GM12874 (cell line): ENCODE results near the gene SVOP.

Experiments
- TF ChIP-seq, protein P1 (sequence below): IDR thresholded peaks from 2 replicates; pipeline ENCODE4 v1.5.1; 2011; ENCODE audit warnings: low read depth, mild to moderate bottlenecking, control low read depth, low read length, moderate library complexity; ENCODE audit not compliant: insufficient read depth

The SVOP gene

DNA sequence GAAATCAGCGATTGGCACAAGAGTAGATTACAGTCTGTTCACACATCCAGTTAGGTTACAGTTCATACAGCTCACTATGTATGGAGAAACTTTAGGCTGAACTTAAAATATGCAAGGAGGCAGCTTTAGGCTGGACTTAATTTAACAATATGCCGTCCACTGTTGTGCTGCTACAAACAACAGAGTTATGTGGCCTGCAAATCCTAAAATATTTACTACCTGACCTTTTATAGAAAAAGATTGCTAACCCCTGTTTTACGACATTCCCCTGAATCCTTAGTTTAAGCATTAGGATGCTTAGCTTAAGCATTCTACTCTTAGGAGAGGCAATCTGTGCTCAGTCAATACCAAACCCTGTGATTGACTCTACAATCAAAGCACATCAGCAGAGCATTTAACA is 90.1 kb downstream of the SVOP start:
- TF ChIP-seq, protein P1, sequence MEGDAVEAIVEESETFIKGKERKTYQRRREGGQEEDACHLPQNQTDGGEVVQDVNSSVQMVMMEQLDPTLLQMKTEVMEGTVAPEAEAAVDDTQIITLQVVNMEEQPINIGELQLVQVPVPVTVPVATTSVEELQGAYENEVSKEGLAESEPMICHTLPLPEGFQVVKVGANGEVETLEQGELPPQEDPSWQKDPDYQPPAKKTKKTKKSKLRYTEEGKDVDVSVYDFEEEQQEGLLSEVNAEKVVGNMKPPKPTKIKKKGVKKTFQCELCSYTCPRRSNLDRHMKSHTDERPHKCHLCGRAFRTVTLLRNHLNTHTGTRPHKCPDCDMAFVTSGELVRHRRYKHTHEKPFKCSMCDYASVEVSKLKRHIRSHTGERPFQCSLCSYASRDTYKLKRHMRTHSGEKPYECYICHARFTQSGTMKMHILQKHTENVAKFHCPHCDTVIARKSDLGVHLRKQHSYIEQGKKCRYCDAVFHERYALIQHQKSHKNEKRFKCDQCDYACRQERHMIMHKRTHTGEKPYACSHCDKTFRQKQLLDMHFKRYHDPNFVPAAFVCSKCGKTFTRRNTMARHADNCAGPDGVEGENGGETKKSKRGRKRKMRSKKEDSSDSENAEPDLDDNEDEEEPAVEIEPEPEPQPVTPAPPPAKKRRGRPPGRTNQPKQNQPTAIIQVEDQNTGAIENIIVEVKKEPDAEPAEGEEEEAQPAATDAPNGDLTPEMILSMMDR = no peak

- TF ChIP-seq, protein P1 = no peak
Measured at GRCh38 chr12:108930155-108930554, 90.7 kb downstream of the SVOP start.

DNA sequence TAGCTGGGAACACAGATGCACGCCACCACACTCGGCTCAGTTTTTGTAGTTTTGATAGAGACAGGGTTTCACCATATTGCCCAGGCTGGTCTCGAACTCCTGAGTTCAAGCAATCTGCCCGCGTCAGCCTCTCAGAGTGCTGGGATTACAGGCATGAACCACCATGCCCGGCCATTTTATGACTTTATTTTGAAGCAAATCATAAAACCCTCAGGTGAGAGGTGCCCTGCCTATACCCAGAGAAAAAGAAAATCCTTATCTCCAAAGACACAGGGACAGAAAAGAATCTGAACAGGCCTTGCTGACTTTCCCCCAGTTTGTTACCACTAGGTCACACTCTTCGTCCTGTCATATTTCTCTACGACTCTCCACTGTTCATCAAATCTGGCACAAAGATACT is 92.2 kb downstream of the SVOP start:
- TF ChIP-seq, protein P1 = no peak

GRCh38 chr12:108922918-108923317 is 98.0 kb downstream of the SVOP start:
- TF ChIP-seq, protein P1 = no peak

GRCh38 chr12:108921946-108922345 is 98.9 kb downstream of the SVOP start:
- TF ChIP-seq, protein P1 = no peak

DNA sequence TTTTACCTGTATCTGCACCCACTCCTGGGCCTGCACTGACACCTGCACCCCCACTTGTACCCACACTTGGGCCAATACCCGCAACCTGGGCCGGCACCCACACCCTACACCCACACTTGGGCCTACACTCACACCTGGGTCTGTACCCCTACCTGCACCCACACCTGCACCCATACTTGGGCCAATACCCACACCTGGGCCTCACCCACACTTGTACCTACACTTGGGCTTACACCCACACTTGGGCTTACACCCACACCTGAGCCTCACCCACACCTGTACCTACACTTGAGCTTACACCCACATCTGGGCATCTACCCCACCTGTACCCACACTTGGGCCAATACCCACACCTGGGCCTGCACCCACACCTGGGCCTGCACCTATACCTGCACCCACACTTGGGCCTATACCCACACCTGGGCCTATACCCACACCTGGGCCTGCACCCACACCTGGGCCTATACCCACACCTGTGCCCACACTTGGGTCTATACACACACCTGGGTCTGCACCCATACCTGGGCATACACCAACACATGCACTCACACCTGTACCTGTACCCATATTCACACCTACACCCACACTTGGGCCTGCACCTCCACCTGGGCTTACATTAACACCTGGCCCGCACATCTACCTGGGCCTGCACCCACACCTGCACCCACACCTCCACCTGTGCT is 101.8 kb downstream of the SVOP start:
- TF ChIP-seq, protein P1 = no peak

GRCh38 chr12:108918206-108918605 is 102.7 kb downstream of the SVOP start:
- TF ChIP-seq, protein P1 = no peak
